Panc1 (cell line): ENCODE results near the gene P2RY8. TPM values are rescaled to one million over a fixed set of nuclear protein-coding genes. Genes with fewer than 3 reads are reported as not detected.

ENCODE experiments used
- ATAC-seq: fragments of 200-7000 bp; cut with Tn5 transposase; 2 replicates; pipeline ENCODE4 v1.9.1; 2020; ENCODE audit warnings: mild to moderate bottlenecking, moderate library complexity
- BruUV-seq: library from RNA; stranded (reverse); fragments of 400-500 nt; replicated peaks from 2 replicates; lab custom pipeline; 2021; lab: Mats Ljungman, UMichigan
- CTCF ChIA-PET: fragments of 300-600 bp; sonication (Branson Sonifier 250); formaldehyde crosslinking; loops from one replicate; lab custom pipeline; 2022; ENCODE audit warnings: antibody characterized with exemption; lab: Charles Lee
- POLR2A ChIA-PET: fragments of 300-600 bp; sonication (Branson Sonifier 250); formaldehyde crosslinking; loops from one replicate; lab custom pipeline; 2022; ENCODE audit warnings: antibody characterized with exemption; lab: Charles Lee
- DNase-seq: peaks from one replicate; pipeline ENCODE4 v3.0.0-alpha.2; 2010; ENCODE audit warnings: low read depth, low spot score
- H3K27ac ChIP-seq: 2 replicates; pipeline ENCODE4 v1.5.1; 2011; ENCODE audit warnings: mild to moderate bottlenecking, low read length, inconsistent platforms
- H3K27me3 ChIP-seq: fragments of 200-500 bp; sonication (Bioruptor generic); 2 replicates; pipeline ENCODE4 v1.6.0; 2014; ENCODE audit warnings: low read length, inconsistent platforms; ENCODE audit not compliant: control insufficient read depth, insufficient read depth
- H3K36me3 ChIP-seq: fragments of 200-500 bp; sonication (Bioruptor generic); 2 replicates; pipeline ENCODE4 v1.5.1; 2014; ENCODE audit warnings: inconsistent platforms, mild to moderate bottlenecking, low read length, moderate library complexity; ENCODE audit not compliant: control insufficient read depth, insufficient read depth
- H3K4me1 ChIP-seq: 2 replicates; pipeline ENCODE4 v1.5.1; 2011; ENCODE audit warnings: inconsistent platforms, mild to moderate bottlenecking, low read length, moderate library complexity; ENCODE audit not compliant: control insufficient read depth, insufficient read depth
- H3K4me3 ChIP-seq, 2 experiments: 2 replicates each; pipeline ENCODE4 v1.5.1; 2011 to 2012; ENCODE audit warnings: low read depth in 2 of 2, low read length in 2 of 2, mild to moderate bottlenecking in 2 of 2, inconsistent platforms in 1 of 2, moderate library complexity in 1 of 2
- H3K9me3 ChIP-seq: fragments of 200-500 bp; sonication (Bioruptor generic); 2 replicates; pipeline ENCODE4 v1.5.1; 2014; ENCODE audit warnings: low read depth, mild to moderate bottlenecking, inconsistent platforms, low read length, moderate library complexity; ENCODE audit not compliant: control insufficient read depth, insufficient read depth
- CTCF ChIP-seq: fragments of 450-650 bp; IDR thresholded peaks from 2 replicates; pipeline ENCODE4 v1.5.1; 2017; ENCODE audit warnings: mild to moderate bottlenecking
- POLR2AphosphoS5 ChIP-seq: IDR thresholded peaks from 2 replicates; pipeline ENCODE4 v1.6.1; 2012; ENCODE audit warnings: mild to moderate bottlenecking, low read depth, low read length, moderate library complexity
- REST ChIP-seq, 2 experiments: IDR thresholded peaks; 2 replicates each; pipeline ENCODE4 v1.6.1; 2011 to 2012; ENCODE audit warnings: low read depth in 2 of 2, control low read depth in 1 of 2, low read length in 1 of 2, mild to moderate bottlenecking in 1 of 2, moderate library complexity in 1 of 2; ENCODE audit not compliant: insufficient read depth in 1 of 2
- SIN3A ChIP-seq: IDR thresholded peaks from 2 replicates; pipeline ENCODE4 v1.6.1; 2012; ENCODE audit warnings: low read depth, mild to moderate bottlenecking, low read length, moderate library complexity, borderline replicate concordance; ENCODE audit not compliant: insufficient read depth
- TCF7L2 ChIP-seq: IDR thresholded peaks from 2 replicates; pipeline ENCODE4 v1.6.1; 2011; ENCODE audit warnings: mild to moderate bottlenecking, low read depth, low read length, inconsistent platforms
- in situ Hi-C: cut with HindIII; loops from 2 replicates; pipeline ENCODE4 v1.10.0; 2016; ENCODE audit warnings: low sequenced_read_pairs, low pct_unique_long_range_greater_than_20kb
- intact Hi-C: fragments of 100-400 bp; cut with micrococcal nuclease; formaldehyde crosslinking; loops from one replicate; pipeline ENCODE4 v1.10.0; 2022; ENCODE audit not compliant: unreplicated experiment
- total RNA-seq: library from RNA; stranded (reverse); gene quantifications from one replicate; pipeline ENCODE4 v1.2.1, GENCODE V29; 2021; ENCODE audit not compliant: unreplicated experiment

Gene P2RY8
- total RNA-seq, 1 experiment from 2014 or later: 0.18 TPM

GRCh38 chrX:1554469-1555210 lies 17.7 kb upstream of the P2RY8 start:
- no peaks in the 10 kb centered on the region for H3K27me3 ChIP-seq
- no peaks in the 10 kb centered on the region for H3K9me3 ChIP-seq
- DNase-seq: no peak
- BruUV-seq: no TSS peak
- no peaks in the 10 kb centered on the region for H3K36me3 ChIP-seq
- no peak overlapping the region for H3K4me3 ChIP-seq
- H3K4me1 ChIP-seq: no peaks in the 10 kb centered on the region
- in situ Hi-C loops: no loop called here
- ChIA-PET POLR2A (no interaction called here), CTCF (no interaction called here)
- no peak overlapping the region for H3K27ac ChIP-seq
- intact Hi-C loops: no loop called here
- TF ChIP-seq SIN3A: no peak
- no peak for TF ChIP-seq POLR2AphosphoS5
- no peak for TF ChIP-seq REST (IDR thresholded peaks at IDR 0.05; ENCODE audit: insufficient read depth in 1 of 2, low read depth in 2 of 2, low read length in 1 of 2)
- TF ChIP-seq TCF7L2: no peak
- TF ChIP-seq CTCF: no peak
- no peak for ATAC-seq

GRCh38 chrX:1551959-1552546 lies 15.1 kb upstream of the P2RY8 start:
- no peak for TF ChIP-seq POLR2AphosphoS5
- no peak for TF ChIP-seq CTCF
- no peak for TF ChIP-seq REST (IDR thresholded peaks at IDR 0.05; ENCODE audit: insufficient read depth in 1 of 2, low read depth in 2 of 2, low read length in 1 of 2)
- no peak for TF ChIP-seq TCF7L2
- no peak for TF ChIP-seq SIN3A
- intact Hi-C loops (no loop called here), in situ Hi-C loops (no loop called here)
- ATAC-seq (no peak), DNase-seq (no peak)
- Histone ChIP-seq H3K27ac (no peak overlapping the region), H3K36me3 (no peaks in the 10 kb centered on the region), H3K9me3 (no peaks in the 10 kb centered on the region), H3K27me3 (no peaks in the 10 kb centered on the region), H3K4me1 (no peaks in the 10 kb centered on the region), H3K4me3 (no peak overlapping the region)
- BruUV-seq: no TSS peak
- CTCF ChIA-PET: no interaction called here
- POLR2A ChIA-PET: no interaction called here
